SK-N-SH (cell line): Measurements from ENCODE around the gene TMEM184B. TPM values are rescaled to one million over a fixed set of nuclear protein-coding genes. Genes with fewer than 3 reads are reported as not detected.

Experiments used
- CTCF ChIA-PET: fragments of 300-600, 350-600 bp; formaldehyde crosslinking; extraction: SDS; loops from one replicate; lab custom pipeline; 2021; lab: Yijun Ruan, JAX
- POLR2A ChIA-PET: fragments of 350-600 bp; sonication (Branson Sonifier 250); formaldehyde crosslinking; extraction: SDS; loops from one replicate; lab custom pipeline; 2020; ENCODE audit warnings: antibody characterized with exemption, inconsistent platforms; lab: Yijun Ruan, JAX
- DNase-seq: peaks from one replicate; pipeline ENCODE4 v3.0.0; 2012
- H2AFZ ChIP-seq: fragments of 200-600 bp; sonication (generic); 2 replicates; pipeline ENCODE4 v1.8.1; 2016; ENCODE audit warnings: antibody characterized with exemption, mild to moderate bottlenecking, low read depth
- H3F3A ChIP-seq: fragments of 200-600 bp; sonication (generic); replicated peaks from 2 replicates; pipeline ENCODE3; 2016; ENCODE audit warnings: antibody characterized with exemption, mild to moderate bottlenecking; ENCODE audit not compliant: insufficient read depth
- H3K27ac ChIP-seq, 2 experiments: fragments of 200-500 bp in 1 of 2; fragments of 200-600 bp in 1 of 2; sonication (Bioruptor generic) in 1 of 2; sonication (generic), shearing (Covaris generic) in 1 of 2; 2 replicates each; pipeline versions ENCODE4 v1.5.1 to v1.6.1; 2014 to 2016; ENCODE audit warnings: low read depth in 2 of 2, inconsistent platforms in 1 of 2, low read length in 1 of 2, mild to moderate bottlenecking in 1 of 2, mixed read lengths in 1 of 2
- H3K27me3 ChIP-seq: fragments of 200-600 bp; sonication (generic), shearing (Covaris generic); 2 replicates; pipeline ENCODE4 v1.6.1; 2016; ENCODE audit warnings: mixed run types; ENCODE audit not compliant: insufficient read depth
- H3K36me3 ChIP-seq, 2 experiments: fragments of 200-500 bp in 1 of 2; fragments of 200-600 bp in 1 of 2; sonication (Bioruptor generic) in 1 of 2; sonication (generic) in 1 of 2; replicated peaks in 1 of 2; 2 replicates each; pipeline versions ENCODE3 to v1.5.1; 2014 to 2016; ENCODE audit warnings: low read length in 1 of 2, mild to moderate bottlenecking in 1 of 2; ENCODE audit not compliant: insufficient read depth in 2 of 2, control insufficient read depth in 1 of 2
- H3K4me1 ChIP-seq, 2 experiments: fragments of 200-500 bp in 1 of 2; fragments of 200-600 bp in 1 of 2; sonication (Bioruptor generic) in 1 of 2; sonication (generic), shearing (Covaris generic) in 1 of 2; 2 replicates each; pipeline versions ENCODE4 v1.5.1 to v1.6.1; 2014 to 2016; ENCODE audit warnings: low read depth in 1 of 2, low read length in 1 of 2, mixed run types in 1 of 2; ENCODE audit not compliant: insufficient read depth in 2 of 2, control insufficient read depth in 1 of 2
- H3K4me2 ChIP-seq: fragments of 200-600 bp; sonication (generic), shearing (Covaris generic); 2 replicates; pipeline ENCODE4 v1.6.1; 2017; ENCODE audit warnings: mixed run types
- H3K4me3 ChIP-seq, 2 experiments: fragments of 200-500 bp in 1 of 2; fragments of 200-600 bp in 1 of 2; sonication (Bioruptor generic) in 1 of 2; sonication (generic), shearing (Covaris generic) in 1 of 2; 2 replicates each; pipeline versions ENCODE4 v1.5.1 to v1.8.1; 2014 to 2016; ENCODE audit warnings: low read depth in 2 of 2, inconsistent platforms in 1 of 2, low read length in 1 of 2, mild to moderate bottlenecking in 1 of 2, mixed read lengths in 1 of 2, moderate library complexity in 1 of 2
- H3K79me2 ChIP-seq: fragments of 200-600 bp; sonication (generic); 2 replicates; pipeline ENCODE4 v1.8.1; 2017; ENCODE audit warnings: mild to moderate bottlenecking; ENCODE audit not compliant: insufficient read depth
- H3K9ac ChIP-seq: fragments of 200-600 bp; sonication (generic); 2 replicates; pipeline ENCODE4 v1.6.1; 2017; ENCODE audit warnings: mixed run types
- H3K9me2 ChIP-seq: fragments of 200-600 bp; sonication (generic); 2 replicates; pipeline ENCODE4 v1.6.1; 2017; ENCODE audit warnings: mixed run types
- H3K9me3 ChIP-seq: fragments of 200-600 bp; sonication (generic); 2 replicates; pipeline ENCODE4 v1.6.1; 2017; ENCODE audit warnings: mixed run types, mild to moderate bottlenecking, moderate library complexity
- H4K20me1 ChIP-seq: fragments of 200-600 bp; sonication (generic); 2 replicates; pipeline ENCODE4 v1.6.1; 2017; ENCODE audit warnings: mild to moderate bottlenecking, mixed run types; ENCODE audit not compliant: insufficient read depth
- CHD2 ChIP-seq: fragments of 150-350 bp; IDR thresholded peaks from 2 replicates; pipeline ENCODE4 v1.6.1; 2018; ENCODE audit warnings: low read length; ENCODE audit not compliant: partially characterized antibody
- ELF1 ChIP-seq: IDR thresholded peaks from 2 replicates; pipeline ENCODE4 v1.4.0; 2012
- EP300 ChIP-seq, 2 experiments: IDR thresholded peaks; 2 replicates each; pipeline versions ENCODE4 v1.4.0 to v1.6.1; 2012; ENCODE audit warnings: borderline replicate concordance in 1 of 2, low read depth in 1 of 2, low read length in 1 of 2
- FOSL2 ChIP-seq: IDR thresholded peaks from 2 replicates; pipeline ENCODE4 v1.4.0; 2012; ENCODE audit warnings: low read depth, mild to moderate bottlenecking, moderate library complexity, borderline replicate concordance
- FOXJ3 ChIP-seq: sonication (generic); formaldehyde crosslinking; IDR thresholded peaks from 2 replicates; pipeline ENCODE4 v1.5.1; 2020; ENCODE audit warnings: mild to moderate bottlenecking, missing genetic modification reagents
- MEF2A ChIP-seq: IDR thresholded peaks from 2 replicates; pipeline ENCODE4 v1.4.0; 2012; ENCODE audit warnings: low read depth, borderline replicate concordance
- NFIC ChIP-seq: IDR thresholded peaks from 2 replicates; pipeline ENCODE4 v1.4.0; 2012; ENCODE audit warnings: borderline replicate concordance
- NRF1 ChIP-seq: IDR thresholded peaks from 2 replicates; pipeline ENCODE4 v1.6.1; 2012; ENCODE audit warnings: low read depth, mild to moderate bottlenecking, low read length
- PBX3 ChIP-seq: IDR thresholded peaks from 2 replicates; pipeline ENCODE4; 2012
- RCOR1 ChIP-seq: fragments of 150-350 bp; IDR thresholded peaks from 2 replicates; pipeline ENCODE4 v1.6.1; 2017; ENCODE audit warnings: antibody characterized with exemption, low read length
- RFX5 ChIP-seq: IDR thresholded peaks from 2 replicates; pipeline ENCODE4 v1.6.1; 2012; ENCODE audit warnings: mild to moderate bottlenecking, improper control_type of control experiment, low read length
- SMC3 ChIP-seq: IDR thresholded peaks from 2 replicates; pipeline ENCODE4 v1.6.1; 2012; ENCODE audit warnings: low read depth, low read length, improper control_type of control experiment
- USF1 ChIP-seq: IDR thresholded peaks from 2 replicates; pipeline ENCODE4 v1.4.0; 2012; ENCODE audit warnings: low read depth, borderline replicate concordance
- USF2 ChIP-seq: fragments of 150-350 bp; IDR thresholded peaks from 2 replicates; pipeline ENCODE4 v1.6.1; 2017; ENCODE audit warnings: antibody characterized with exemption, low read length, low read depth, borderline replicate concordance
- YY1 ChIP-seq: IDR thresholded peaks from 2 replicates; pipeline ENCODE4 v1.4.0; 2012; ENCODE audit warnings: low read depth, mild to moderate bottlenecking
- WGBS: methylation state at CpG from one replicate; pipeline ENCODE4 v1.1.6; 2017; ENCODE audit warnings: low lambda C conversion rate; 5-methylcytosine and 5-hydroxymethylcytosine counted together
- polyA plus RNA-seq, 3 experiments: library from polyadenylated mRNA; depleted of rRNA; stranded (reverse); fragments of >200 nt; gene quantifications; 2 replicates each; pipeline ENCODE4 v1.2.3, GENCODE V29; 2012
- TF ChIP-seq, protein P1 (sequence below): fragments of 150-350 bp; IDR thresholded peaks from 2 replicates; pipeline ENCODE4 v1.6.1; 2016; ENCODE audit warnings: mild to moderate bottlenecking, low read depth, low read length
- TF ChIP-seq, protein P2 (sequence below): IDR thresholded peaks from 2 replicates; pipeline ENCODE4 v1.4.0; 2012; ENCODE audit warnings: low read depth, borderline replicate concordance
- TF ChIP-seq, protein P3 (sequence below): fragments of 200-600 bp; sonication (generic); IDR thresholded peaks from 2 replicates; pipeline ENCODE4 v1.6.1; 2017; ENCODE audit warnings: antibody characterized with exemption, mild to moderate bottlenecking, moderate library complexity
- TF ChIP-seq, protein P4 (sequence below): IDR thresholded peaks from 2 replicates; pipeline ENCODE4 v1.4.0; 2012; ENCODE audit warnings: low read depth

TMEM184B gene
- polyA plus RNA-seq, 1 of the 3 experiments (the other 2 are of a cell fraction), result 25.3 TPM

DNA sequence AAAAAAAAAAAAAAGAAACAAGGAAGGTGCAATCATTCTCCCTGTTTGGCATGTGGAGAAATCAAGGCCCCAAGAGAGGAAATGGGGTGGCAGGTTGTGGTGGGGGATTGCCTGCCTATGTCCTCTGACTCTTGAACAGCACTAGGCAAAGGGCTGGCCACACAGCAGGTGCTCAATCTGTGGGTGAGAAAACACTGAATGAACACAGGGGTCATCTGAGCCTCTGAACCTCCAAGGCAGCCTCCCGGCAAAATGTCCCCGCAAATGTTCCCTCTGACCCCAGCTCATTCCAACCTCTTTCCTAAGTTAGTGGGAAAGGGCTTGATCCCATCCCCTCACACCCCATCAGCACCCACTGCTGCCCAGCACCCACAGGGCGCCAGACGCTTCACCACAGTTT, 95.8 kb downstream of the TMEM184B start (continued):
- TF ChIP-seq, protein P1, sequence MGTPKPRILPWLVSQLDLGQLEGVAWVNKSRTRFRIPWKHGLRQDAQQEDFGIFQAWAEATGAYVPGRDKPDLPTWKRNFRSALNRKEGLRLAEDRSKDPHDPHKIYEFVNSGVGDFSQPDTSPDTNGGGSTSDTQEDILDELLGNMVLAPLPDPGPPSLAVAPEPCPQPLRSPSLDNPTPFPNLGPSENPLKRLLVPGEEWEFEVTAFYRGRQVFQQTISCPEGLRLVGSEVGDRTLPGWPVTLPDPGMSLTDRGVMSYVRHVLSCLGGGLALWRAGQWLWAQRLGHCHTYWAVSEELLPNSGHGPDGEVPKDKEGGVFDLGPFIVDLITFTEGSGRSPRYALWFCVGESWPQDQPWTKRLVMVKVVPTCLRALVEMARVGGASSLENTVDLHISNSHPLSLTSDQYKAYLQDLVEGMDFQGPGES, result no peak
- TF ChIP-seq, all 33 proteins: peak for 0

- H3K4me3 ChIP-seq, result no peak overlapping the region
- TF ChIP-seq NFIC (no peak), RCOR1 (no peak), NRF1 (no peak), RFX5 (no peak), USF2 (no peak), FOSL2 (no peak), FOXJ3 (CRISPR knock-in tag) (no peak), ELF1 (no peak), SMC3 (no peak), CHD2 (no peak), MEF2A (no peak), EP300 (IDR thresholded peaks at IDR 0.05; ENCODE audit: borderline replicate concordance in 1 of 2, low read depth in 1 of 2, low read length in 1 of 2) (no peak), PBX3 (no peak), YY1 (no peak), USF1 (no peak)
- TF ChIP-seq, protein P1, result no peak
- TF ChIP-seq, protein P2, sequence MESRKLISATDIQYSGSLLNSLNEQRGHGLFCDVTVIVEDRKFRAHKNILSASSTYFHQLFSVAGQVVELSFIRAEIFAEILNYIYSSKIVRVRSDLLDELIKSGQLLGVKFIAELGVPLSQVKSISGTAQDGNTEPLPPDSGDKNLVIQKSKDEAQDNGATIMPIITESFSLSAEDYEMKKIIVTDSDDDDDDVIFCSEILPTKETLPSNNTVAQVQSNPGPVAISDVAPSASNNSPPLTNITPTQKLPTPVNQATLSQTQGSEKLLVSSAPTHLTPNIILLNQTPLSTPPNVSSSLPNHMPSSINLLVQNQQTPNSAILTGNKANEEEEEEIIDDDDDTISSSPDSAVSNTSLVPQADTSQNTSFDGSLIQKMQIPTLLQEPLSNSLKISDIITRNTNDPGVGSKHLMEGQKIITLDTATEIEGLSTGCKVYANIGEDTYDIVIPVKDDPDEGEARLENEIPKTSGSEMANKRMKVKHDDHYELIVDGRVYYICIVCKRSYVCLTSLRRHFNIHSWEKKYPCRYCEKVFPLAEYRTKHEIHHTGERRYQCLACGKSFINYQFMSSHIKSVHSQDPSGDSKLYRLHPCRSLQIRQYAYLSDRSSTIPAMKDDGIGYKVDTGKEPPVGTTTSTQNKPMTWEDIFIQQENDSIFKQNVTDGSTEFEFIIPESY, result no peak
- TF ChIP-seq, protein P3, sequence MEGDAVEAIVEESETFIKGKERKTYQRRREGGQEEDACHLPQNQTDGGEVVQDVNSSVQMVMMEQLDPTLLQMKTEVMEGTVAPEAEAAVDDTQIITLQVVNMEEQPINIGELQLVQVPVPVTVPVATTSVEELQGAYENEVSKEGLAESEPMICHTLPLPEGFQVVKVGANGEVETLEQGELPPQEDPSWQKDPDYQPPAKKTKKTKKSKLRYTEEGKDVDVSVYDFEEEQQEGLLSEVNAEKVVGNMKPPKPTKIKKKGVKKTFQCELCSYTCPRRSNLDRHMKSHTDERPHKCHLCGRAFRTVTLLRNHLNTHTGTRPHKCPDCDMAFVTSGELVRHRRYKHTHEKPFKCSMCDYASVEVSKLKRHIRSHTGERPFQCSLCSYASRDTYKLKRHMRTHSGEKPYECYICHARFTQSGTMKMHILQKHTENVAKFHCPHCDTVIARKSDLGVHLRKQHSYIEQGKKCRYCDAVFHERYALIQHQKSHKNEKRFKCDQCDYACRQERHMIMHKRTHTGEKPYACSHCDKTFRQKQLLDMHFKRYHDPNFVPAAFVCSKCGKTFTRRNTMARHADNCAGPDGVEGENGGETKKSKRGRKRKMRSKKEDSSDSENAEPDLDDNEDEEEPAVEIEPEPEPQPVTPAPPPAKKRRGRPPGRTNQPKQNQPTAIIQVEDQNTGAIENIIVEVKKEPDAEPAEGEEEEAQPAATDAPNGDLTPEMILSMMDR, result no peak
- TF ChIP-seq, protein P4, sequence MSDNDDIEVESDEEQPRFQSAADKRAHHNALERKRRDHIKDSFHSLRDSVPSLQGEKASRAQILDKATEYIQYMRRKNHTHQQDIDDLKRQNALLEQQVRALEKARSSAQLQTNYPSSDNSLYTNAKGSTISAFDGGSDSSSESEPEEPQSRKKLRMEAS, result no peak
- H3K27ac ChIP-seq, result no peak overlapping the region
- H3K4me1 ChIP-seq, result peaks cover 0 to 17% of the 10 kb centered on the region in 2 experiments; a peak in 2 of 4 replicates
- no peaks in the 10 kb centered on the region for H3F3A ChIP-seq
- 97% methylated on average over 6 of the region's 14 CpGs for WGBS
- CTCF ChIA-PET, result no interaction called here
- POLR2A ChIA-PET, result no interaction called here
- DNase-seq, result no peak
- H3K27me3 ChIP-seq, result no peaks in the 10 kb centered on the region
- H3K9me2 ChIP-seq, result no peaks in the 10 kb centered on the region
- no peaks in the 10 kb centered on the region for H4K20me1 ChIP-seq
- no peaks in the 10 kb centered on the region for H3K79me2 ChIP-seq
- H2AFZ ChIP-seq, result no peak overlapping the region
- no peaks in the 10 kb centered on the region for H3K9me3 ChIP-seq
- no peak overlapping the region for H3K4me2 ChIP-seq
- H3K9ac ChIP-seq, result no peak overlapping the region
- no peaks in the 10 kb centered on the region for H3K36me3 ChIP-seq
These were observed 96.6 kb downstream of the TMEM184B start for GRCh38 chr22:38176170-38176741.
